ENCODE results near the gene POGK. TPM values are rescaled to one million over a fixed set of nuclear protein-coding genes. Genes with fewer than 3 reads are reported as not detected.

Gene POGK
- total RNA-seq, 2 experiments from 2014 or later = 16.1 to 17.6 TPM

DNA sequence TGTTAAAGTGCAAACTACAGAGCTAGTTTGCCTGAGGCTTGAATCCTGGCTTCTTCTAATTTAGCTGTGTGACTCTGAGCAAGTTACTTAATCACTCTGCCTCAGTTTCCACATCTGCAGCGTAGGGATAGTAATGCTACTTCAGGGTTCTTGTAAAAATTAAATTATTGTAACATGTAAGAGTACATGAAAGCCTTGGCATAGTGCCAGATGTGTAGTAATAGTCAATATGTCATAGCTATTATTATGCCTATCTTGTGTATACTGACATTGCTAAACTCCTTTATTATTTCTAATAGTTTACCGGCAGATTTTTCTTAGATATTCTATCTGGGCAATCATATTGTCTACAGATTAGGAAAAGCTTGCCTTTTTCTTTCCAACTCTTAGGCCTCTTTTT is 43.6 kb downstream of the POGK start:
- Histone ChIP-seq H3K4me3 (ENCODE audit: low read length) (no peak overlapping the region), H3K27ac (ENCODE audit: low read depth in 1 of 2, low read length in 2 of 2) (no peak overlapping the region), H3K27me3 (ENCODE audit: control insufficient read depth in 1 of 2, insufficient read depth in 2 of 2, low read length in 2 of 2) (peaks cover 23 to 26% of the 10 kb centered on the region in 2 experiments), H3K36me3 (ENCODE audit: insufficient read depth, low read length) (no peaks in the 10 kb centered on the region), H3K9me3 (ENCODE audit: control insufficient read depth in 1 of 2, insufficient read depth in 1 of 2, low read length in 2 of 2) (peaks cover 0 to 7% of the 10 kb centered on the region in 2 experiments), H3K4me1 (ENCODE audit: insufficient read depth, low read length) (peaks cover 13% of the 10 kb centered on the region)
- intact Hi-C loops (cut with DNase I, micrococcal nuclease) = loop anchor here in 1 of 2 experiments (5.0 kb wide), 1 partner anchor 1294 kb away; the partner anchor contains the start of gene TIPRL
- H3K4me1 Mint-ChIP-seq (ENCODE audit: low read depth) = peaks cover 22% of the 10 kb centered on the region
- peak in 1 of 14 experiments; percentile 9 for DNase-seq
- H3K4me3 Mint-ChIP-seq = no peak overlapping the region
- no peak for ATAC-seq (ENCODE audit: poor library complexity)
- H3K27me3 Mint-ChIP-seq = peaks cover 36% of the 10 kb centered on the region
- no peaks in the 10 kb centered on the region for H3K36me3 Mint-ChIP-seq (ENCODE audit: low read depth)
- POLR2A ChIA-PET = interaction anchor here (1.6 kb wide), 1 partner anchor 44 kb away, joined by 3 read pairs; no protein-coding TSS in a partner anchor
- CTCF ChIA-PET = interaction anchor here (2.0 kb wide), 1 partner anchor 28 kb away, joined by 6 read pairs; no protein-coding TSS in a partner anchor
- TF ChIP-seq CTCF (IDR thresholded peaks at IDR 0.05) = no peak
- H3K9me3 Mint-ChIP-seq = no peaks in the 10 kb centered on the region
- H3K27ac Mint-ChIP-seq = no peak overlapping the region

- H3K9me3 ChIP-seq (ENCODE audit: control insufficient read depth in 1 of 2, insufficient read depth in 1 of 2, low read length in 2 of 2) = peaks cover 0 to 7% of the 10 kb centered on the region in 2 experiments
- DNase-seq (peak in 11 of 14 experiments; percentile 2 to 57 (median 19)), ATAC-seq (ENCODE audit: poor library complexity) (peak; percentile 78)
- ChIA-PET POLR2A (interaction anchor here (0.6 to 1.6 kb wide), 2 partner anchors 46 to 670 kb away, joined by 3 read pairs; no protein-coding TSS in a partner anchor), CTCF (interaction anchor here (2.0 kb wide), 1 partner anchor 26 kb away, joined by 6 read pairs; no protein-coding TSS in a partner anchor)
- peaks cover 13% of the 10 kb centered on the region for H3K4me1 ChIP-seq (ENCODE audit: insufficient read depth, low read length)
- H3K36me3 Mint-ChIP-seq (ENCODE audit: low read depth) = no peaks in the 10 kb centered on the region
- peaks cover 23 to 26% of the 10 kb centered on the region in 2 experiments for H3K27me3 ChIP-seq (ENCODE audit: control insufficient read depth in 1 of 2, insufficient read depth in 2 of 2, low read length in 2 of 2)
- H3K27me3 Mint-ChIP-seq = peaks cover 45% of the 10 kb centered on the region
- intact Hi-C loops (cut with DNase I, micrococcal nuclease) = loop anchor here in 1 of 2 experiments (5.0 kb wide), 1 partner anchor 1293 kb away; the partner anchor contains the start of gene TIPRL
- H3K9me3 Mint-ChIP-seq = no peaks in the 10 kb centered on the region
- H3K4me1 Mint-ChIP-seq (ENCODE audit: low read depth) = peaks cover 22% of the 10 kb centered on the region
- H3K36me3 ChIP-seq (ENCODE audit: insufficient read depth, low read length) = no peaks in the 10 kb centered on the region
- no peak overlapping the region for H3K27ac Mint-ChIP-seq
- TF ChIP-seq CTCF (IDR thresholded peaks at IDR 0.05) = peak; percentile 45
- no peak overlapping the region for H3K4me3 Mint-ChIP-seq
- no peak overlapping the region for H3K4me3 ChIP-seq (ENCODE audit: low read length)
- no peak overlapping the region for H3K27ac ChIP-seq (ENCODE audit: low read depth in 1 of 2, low read length in 2 of 2)
These were observed 44.9 kb downstream of the POGK start for GRCh38 chr1:166884040-166884642.

DNA sequence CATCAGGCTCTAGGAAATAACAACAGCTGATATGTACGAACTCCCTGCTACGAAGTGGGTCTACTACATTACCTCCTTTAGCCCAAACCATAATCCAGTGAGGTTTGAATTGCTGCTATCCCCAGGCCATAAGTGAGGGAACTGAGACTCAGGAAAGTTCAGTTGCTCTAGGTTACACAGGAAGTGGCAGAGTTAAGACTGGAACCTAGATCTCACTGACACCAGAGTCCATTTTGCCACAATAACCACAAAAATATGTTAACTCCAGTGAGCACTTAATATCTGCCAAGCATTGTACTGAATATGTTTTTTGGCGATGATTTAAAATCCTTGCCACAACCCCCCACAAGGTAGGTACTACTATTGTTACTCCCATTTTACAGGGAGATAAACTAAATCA is 45.7 kb downstream of the POGK start:
- peaks cover 22% of the 10 kb centered on the region for H3K4me1 Mint-ChIP-seq (ENCODE audit: low read depth)

More for the DNA sequence above, 45.7 kb downstream of the POGK start:
- peaks cover 45% of the 10 kb centered on the region for H3K27me3 Mint-ChIP-seq
- H3K4me3 Mint-ChIP-seq = no peak overlapping the region
- H3K27me3 ChIP-seq (ENCODE audit: control insufficient read depth in 1 of 2, insufficient read depth in 2 of 2, low read length in 2 of 2) = peaks cover 23 to 26% of the 10 kb centered on the region in 2 experiments
- no peaks in the 10 kb centered on the region for H3K9me3 Mint-ChIP-seq
- DNase-seq (no peak), ATAC-seq (ENCODE audit: poor library complexity) (no peak)
- H3K27ac Mint-ChIP-seq = no peak overlapping the region
- ChIA-PET CTCF (no interaction called here), POLR2A (interaction anchor here (1.5 kb wide), 1 partner anchor 9 kb away, joined by 4 read pairs; no protein-coding TSS in a partner anchor)
- intact Hi-C loops (cut with DNase I, micrococcal nuclease) = loop anchor here in 1 of 2 experiments (5.0 kb wide), 1 partner anchor 1292 kb away; the partner anchor contains the start of gene TIPRL
- no peak overlapping the region for H3K4me3 ChIP-seq (ENCODE audit: low read length)
- H3K36me3 ChIP-seq (ENCODE audit: insufficient read depth, low read length) = no peaks in the 10 kb centered on the region
- no peak overlapping the region for H3K27ac ChIP-seq (ENCODE audit: low read depth in 1 of 2, low read length in 2 of 2)
- H3K36me3 Mint-ChIP-seq (ENCODE audit: low read depth) = no peaks in the 10 kb centered on the region
- TF ChIP-seq CTCF (IDR thresholded peaks at IDR 0.05) = no peak
- H3K4me1 ChIP-seq (ENCODE audit: insufficient read depth, low read length) = peaks cover 13% of the 10 kb centered on the region
- H3K9me3 ChIP-seq (ENCODE audit: control insufficient read depth in 1 of 2, insufficient read depth in 1 of 2, low read length in 2 of 2) = peaks cover 0 to 7% of the 10 kb centered on the region in 2 experiments

Data from CD4-positive, alpha-beta T cell (primary cell).